ENCODE results near the gene SEC11C. TPM values are rescaled to one million over a fixed set of nuclear protein-coding genes. Genes with fewer than 3 reads are reported as not detected.

The SEC11C gene
- total and polyA plus RNA-seq, 2 donors, result 11.1 to 44.1 TPM

GRCh38 chr18:59156316-59156715 is 16.6 kb downstream of the SEC11C start:
- 92% methylated on average over 3 of the region's 3 CpGs for WGBS
- Histone ChIP-seq H3K36me3 (ENCODE audit: insufficient read depth) (no peaks in the 10 kb centered on the region), H3K27ac (ENCODE audit: low read depth) (no peak overlapping the region), H3K4me3 (ENCODE audit: low read depth, low read length) (no peak overlapping the region), H3K4me1 (ENCODE audit: insufficient read depth) (no peaks in the 10 kb centered on the region)
- DNase-seq (ENCODE audit: extremely low spot score), result no peak

DNA sequence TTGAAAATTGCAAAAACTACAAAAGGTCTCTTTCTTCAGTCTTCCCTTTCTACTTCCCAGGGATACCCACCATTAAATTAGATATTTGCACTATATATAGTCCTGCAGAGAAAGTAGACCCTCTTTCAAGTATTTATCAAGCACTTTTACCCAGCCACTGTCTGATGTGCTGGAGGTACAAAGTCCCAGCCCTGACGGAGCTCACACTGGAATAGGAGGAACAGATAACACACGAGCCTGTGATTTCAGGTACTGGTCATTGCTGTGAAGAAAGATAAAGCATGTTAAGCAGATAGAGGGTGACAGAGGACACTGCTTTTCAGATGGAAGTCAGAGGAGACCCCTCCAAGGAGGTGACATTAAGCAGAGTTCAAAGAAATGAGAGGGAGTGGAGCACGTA is 19.6 kb downstream of the SEC11C start:
- DNase-seq (ENCODE audit: extremely low spot score), result no peak
- WGBS, result 61% methylated on average over 3 of the region's 3 CpGs
- Histone ChIP-seq H3K4me3 (ENCODE audit: low read depth, low read length) (no peak overlapping the region), H3K4me1 (ENCODE audit: insufficient read depth) (no peaks in the 10 kb centered on the region), H3K27ac (ENCODE audit: low read depth) (no peak overlapping the region), H3K36me3 (ENCODE audit: insufficient read depth) (no peaks in the 10 kb centered on the region)

DNA sequence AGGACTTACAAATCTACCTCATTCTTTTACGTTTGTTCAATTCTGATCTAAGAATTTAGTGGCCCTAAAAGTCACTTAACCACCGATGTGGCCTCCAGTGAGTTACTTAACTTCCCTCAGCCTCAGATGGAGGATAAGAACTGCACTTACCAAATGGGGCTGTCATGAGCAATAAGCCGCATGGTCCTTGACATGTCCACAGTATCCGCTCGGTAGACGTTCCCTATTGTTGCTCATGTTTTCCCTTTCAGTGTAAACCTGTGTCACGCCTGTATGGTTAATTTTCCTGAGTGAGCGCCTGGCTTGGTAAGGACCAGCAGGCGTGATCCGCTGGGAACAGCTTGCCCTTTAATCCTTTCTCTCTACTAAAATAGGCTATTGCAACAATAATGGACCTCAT is 20.3 kb downstream of the SEC11C start:
- H3K4me1 ChIP-seq (ENCODE audit: insufficient read depth), result no peaks in the 10 kb centered on the region
- WGBS, result 83% methylated on average over 10 of the region's 10 CpGs
- H3K4me3 ChIP-seq (ENCODE audit: low read depth, low read length), result no peak overlapping the region

GRCh38 chr18:59172664-59173249 is 33.1 kb downstream of the SEC11C start:
- no peak overlapping the region for H3K27ac ChIP-seq (ENCODE audit: low read depth)
- H3K36me3 ChIP-seq (ENCODE audit: insufficient read depth), result no peaks in the 10 kb centered on the region
- DNase-seq (ENCODE audit: extremely low spot score), result no peak
- no peaks in the 10 kb centered on the region for H3K4me1 ChIP-seq (ENCODE audit: insufficient read depth)
- no peak overlapping the region for H3K4me3 ChIP-seq (ENCODE audit: low read depth, low read length)
- 88% methylated on average over 2 of the region's 2 CpGs for WGBS

More for the DNA sequence above, 20.3 kb downstream of the SEC11C start:
- H3K27ac ChIP-seq (ENCODE audit: low read depth), result no peak overlapping the region
- DNase-seq (ENCODE audit: extremely low spot score), result no peak
- no peaks in the 10 kb centered on the region for H3K36me3 ChIP-seq (ENCODE audit: insufficient read depth)

DNA sequence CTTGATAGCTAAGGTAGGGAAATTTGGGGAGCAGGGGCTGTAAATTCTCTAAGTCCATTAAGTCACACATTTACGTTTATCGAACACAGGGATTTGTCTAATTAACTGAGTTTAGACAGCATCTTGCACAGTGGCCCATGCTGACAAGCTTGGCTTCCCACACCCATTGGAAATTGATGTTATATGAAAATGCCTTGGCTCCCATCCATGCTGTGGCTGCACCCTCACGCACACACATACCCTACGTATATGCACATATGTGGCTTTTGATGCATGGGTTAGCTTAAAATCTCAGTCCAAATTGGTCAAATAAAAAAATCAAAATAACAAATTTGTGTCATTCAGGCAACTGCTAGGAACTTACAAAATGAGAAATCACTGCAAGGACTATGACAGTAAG is 37.8 kb downstream of the SEC11C start:
- no peaks in the 10 kb centered on the region for H3K4me1 ChIP-seq (ENCODE audit: insufficient read depth)
- no peak overlapping the region for H3K4me3 ChIP-seq (ENCODE audit: low read depth, low read length)
- H3K27ac ChIP-seq (ENCODE audit: low read depth), result no peak overlapping the region
- 84% methylated on average over 4 of the region's 4 CpGs for WGBS
- DNase-seq (ENCODE audit: extremely low spot score), result no peak
- no peaks in the 10 kb centered on the region for H3K36me3 ChIP-seq (ENCODE audit: insufficient read depth)

DNA sequence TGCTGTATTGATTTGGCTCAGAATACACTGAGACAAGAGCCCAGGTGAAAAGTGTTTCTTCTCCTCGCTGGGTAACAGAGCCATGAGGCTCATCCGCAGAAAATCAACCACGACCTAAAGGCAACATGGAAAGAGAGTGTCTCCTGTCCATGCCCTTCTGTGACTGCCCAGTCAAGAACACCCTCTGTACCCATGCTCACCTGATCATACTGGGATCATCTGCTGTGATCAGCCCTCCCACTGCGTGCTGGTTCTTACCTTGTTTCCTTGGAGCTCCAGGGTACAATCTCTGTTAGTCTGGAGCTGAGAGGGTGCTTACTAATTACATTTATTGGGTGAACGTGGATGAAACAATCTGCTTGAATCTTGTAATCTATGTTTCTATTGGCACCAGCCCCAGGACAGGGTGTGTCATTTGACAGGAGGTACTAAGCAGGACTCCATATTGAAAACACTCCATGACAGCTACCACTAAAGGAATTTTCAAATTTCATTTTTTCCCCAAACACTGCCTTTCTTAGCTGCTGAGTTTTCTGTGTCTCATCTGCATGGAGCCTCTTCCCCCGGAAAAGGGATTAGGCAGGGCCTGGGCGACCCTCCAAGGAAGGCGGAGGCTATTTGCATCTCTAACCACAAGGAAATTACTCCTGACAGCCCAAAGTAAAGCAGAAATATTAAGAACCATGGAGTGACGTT is 40.6 kb downstream of the SEC11C start:
- H3K36me3 ChIP-seq (ENCODE audit: insufficient read depth), result no peaks in the 10 kb centered on the region
- WGBS, result 43% methylated on average over 9 of the region's 9 CpGs
- no peak overlapping the region for H3K27ac ChIP-seq (ENCODE audit: low read depth)
- H3K4me1 ChIP-seq (ENCODE audit: insufficient read depth), result no peaks in the 10 kb centered on the region
- no peak for DNase-seq (ENCODE audit: extremely low spot score)
- H3K4me3 ChIP-seq (ENCODE audit: low read depth, low read length), result no peak overlapping the region

- Histone ChIP-seq H3K4me3 (ENCODE audit: low read depth, low read length) (no peak overlapping the region), H3K36me3 (ENCODE audit: insufficient read depth) (no peaks in the 10 kb centered on the region), H3K27ac (ENCODE audit: low read depth) (no peak overlapping the region), H3K4me1 (ENCODE audit: insufficient read depth) (no peaks in the 10 kb centered on the region)
- no peak for DNase-seq (ENCODE audit: extremely low spot score)
- WGBS, result 83% methylated on average over 1 of the region's 1 CpG
Observed at GRCh38 chr18:59182673-59183072, 43.0 kb downstream of the SEC11C start.

DNA sequence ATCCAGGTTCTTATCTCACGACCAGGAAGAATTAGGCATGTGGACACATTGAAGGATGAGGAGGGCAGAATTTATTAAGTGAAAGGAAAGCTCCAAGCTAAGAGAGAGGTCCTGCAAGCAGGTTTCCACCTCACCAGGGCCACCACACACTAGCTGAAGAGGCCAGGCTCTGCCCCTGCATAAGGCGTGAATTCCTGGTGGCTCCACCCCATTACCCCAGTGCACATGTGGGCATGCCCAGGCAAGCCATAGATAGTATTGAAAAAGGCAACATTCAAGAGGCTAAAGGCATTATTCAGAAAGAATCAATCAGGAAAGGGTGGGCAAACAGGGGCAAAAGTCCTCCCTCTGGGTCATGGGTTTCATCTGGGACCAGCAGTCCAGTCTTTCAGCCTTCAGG is 49.3 kb downstream of the SEC11C start:
- no peak overlapping the region for H3K4me3 ChIP-seq (ENCODE audit: low read depth, low read length)
- WGBS, result 80% methylated on average over 2 of the region's 2 CpGs
- no peak for DNase-seq (ENCODE audit: extremely low spot score)
- no peaks in the 10 kb centered on the region for H3K36me3 ChIP-seq (ENCODE audit: insufficient read depth)
- no peak overlapping the region for H3K27ac ChIP-seq (ENCODE audit: low read depth)
- no peaks in the 10 kb centered on the region for H3K4me1 ChIP-seq (ENCODE audit: insufficient read depth)

GRCh38 chr18:59189746-59190145 is 50.1 kb downstream of the SEC11C start:
- WGBS, result 77% methylated on average over 1 of the region's 1 CpG
- H3K4me1 ChIP-seq (ENCODE audit: insufficient read depth), result no peaks in the 10 kb centered on the region
- H3K4me3 ChIP-seq (ENCODE audit: low read depth, low read length), result no peak overlapping the region
- H3K27ac ChIP-seq (ENCODE audit: low read depth), result no peak overlapping the region
- DNase-seq (ENCODE audit: extremely low spot score), result no peak
- no peaks in the 10 kb centered on the region for H3K36me3 ChIP-seq (ENCODE audit: insufficient read depth)

DNA sequence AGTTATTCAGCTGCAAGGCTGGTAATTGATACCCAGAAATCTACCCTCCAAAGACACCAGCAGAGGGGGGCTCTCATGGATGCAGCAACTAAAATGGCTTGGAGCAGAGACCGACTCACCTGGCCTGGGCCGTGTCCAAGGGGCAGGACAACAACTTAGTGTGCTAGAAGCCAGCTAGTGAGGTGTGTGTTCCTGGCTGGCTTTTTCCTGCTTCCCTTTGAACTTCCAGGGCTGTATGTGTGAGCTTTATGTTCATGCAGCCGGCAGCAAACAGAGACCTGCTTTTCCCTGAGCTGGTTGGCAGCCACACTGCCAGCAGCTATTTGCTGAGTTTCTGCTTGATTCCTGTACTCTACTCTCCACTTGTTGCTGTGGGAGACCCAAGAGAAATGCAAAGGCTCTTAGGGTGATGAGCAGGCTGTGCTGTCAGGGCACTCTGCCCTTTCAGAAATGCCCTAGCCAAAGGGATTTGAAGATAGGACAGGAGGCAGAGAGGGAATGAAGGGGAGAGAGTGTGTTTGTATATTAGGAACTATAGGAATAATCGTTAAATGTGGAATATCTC is 56.6 kb downstream of the SEC11C start:
- no peak for DNase-seq (ENCODE audit: extremely low spot score)
- WGBS, result 69% methylated on average over 4 of the region's 4 CpGs
- Histone ChIP-seq H3K27ac (ENCODE audit: low read depth) (no peak overlapping the region), H3K4me1 (ENCODE audit: insufficient read depth) (no peaks in the 10 kb centered on the region), H3K4me3 (ENCODE audit: low read depth, low read length) (no peak overlapping the region), H3K36me3 (ENCODE audit: insufficient read depth) (no peaks in the 10 kb centered on the region)

GRCh38 chr18:59197636-59198035 is 58.0 kb downstream of the SEC11C start:
- no peaks in the 10 kb centered on the region for H3K4me1 ChIP-seq (ENCODE audit: insufficient read depth)
- H3K27ac ChIP-seq (ENCODE audit: low read depth), result no peak overlapping the region
- H3K36me3 ChIP-seq (ENCODE audit: insufficient read depth), result no peaks in the 10 kb centered on the region
- no peak overlapping the region for H3K4me3 ChIP-seq (ENCODE audit: low read depth, low read length)
- 27% methylated on average over 2 of the region's 2 CpGs for WGBS
- DNase-seq (ENCODE audit: extremely low spot score), result no peak

DNA sequence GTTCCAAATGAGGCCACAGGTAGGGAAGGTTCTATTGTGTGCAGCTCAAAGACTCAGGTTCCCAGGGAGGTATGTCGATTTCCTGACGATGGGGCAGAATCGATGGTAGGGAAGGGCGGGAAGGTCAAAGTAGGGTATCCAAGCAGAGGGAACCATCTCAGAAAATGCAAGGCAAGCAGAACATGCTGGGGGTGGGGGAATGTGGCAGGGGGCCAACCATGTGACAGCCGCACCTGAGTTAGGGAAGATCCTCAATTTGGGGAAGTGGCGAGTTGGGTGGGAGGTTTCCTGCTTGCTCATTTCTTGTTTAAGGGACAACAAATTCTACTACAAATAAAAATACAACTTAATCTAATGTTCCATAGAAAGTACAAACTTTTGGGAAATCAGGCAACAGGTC is 58.5 kb downstream of the SEC11C start:
- H3K4me1 ChIP-seq (ENCODE audit: insufficient read depth), result no peaks in the 10 kb centered on the region
- WGBS, result 93% methylated on average over 6 of the region's 6 CpGs
- no peak overlapping the region for H3K4me3 ChIP-seq (ENCODE audit: low read depth, low read length)
- H3K36me3 ChIP-seq (ENCODE audit: insufficient read depth), result no peaks in the 10 kb centered on the region
- DNase-seq (ENCODE audit: extremely low spot score), result no peak
- H3K27ac ChIP-seq (ENCODE audit: low read depth), result no peak overlapping the region

GRCh38 chr18:59200787-59201186 is 61.1 kb downstream of the SEC11C start:
- Histone ChIP-seq H3K36me3 (ENCODE audit: insufficient read depth) (no peaks in the 10 kb centered on the region), H3K27ac (ENCODE audit: low read depth) (no peak overlapping the region), H3K4me1 (ENCODE audit: insufficient read depth) (no peaks in the 10 kb centered on the region), H3K4me3 (ENCODE audit: low read depth, low read length) (no peak overlapping the region)
- no peak for DNase-seq (ENCODE audit: extremely low spot score)
- 76% methylated on average over 3 of the region's 3 CpGs for WGBS

DNA sequence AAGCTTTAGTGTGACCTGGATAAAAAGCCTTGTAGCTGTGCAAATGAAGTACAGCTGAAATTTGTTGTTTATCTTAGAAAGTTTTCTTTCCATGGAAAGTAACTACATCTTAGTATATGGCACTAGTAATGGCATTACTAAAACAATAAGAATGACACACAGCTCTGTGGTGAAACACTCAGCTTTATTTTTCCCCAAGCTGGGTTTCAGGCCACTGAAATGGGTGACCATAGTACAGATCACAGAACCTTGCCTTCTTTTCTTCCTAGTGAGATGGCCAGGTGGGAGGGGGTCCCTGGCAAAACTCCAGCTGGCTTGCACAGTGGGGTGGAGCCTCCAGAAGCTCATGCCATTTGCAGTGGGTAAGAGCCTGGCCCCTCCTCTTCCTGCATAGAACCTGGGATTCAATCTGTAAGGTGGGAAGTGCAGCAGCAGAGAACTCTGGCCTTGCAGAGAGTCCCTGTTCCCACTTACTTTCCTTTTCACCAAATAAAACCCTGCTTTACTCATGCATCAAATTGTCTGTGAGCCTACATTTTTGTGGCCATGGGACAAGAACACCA is 62.7 kb downstream of the SEC11C start:
- Histone ChIP-seq H3K36me3 (ENCODE audit: insufficient read depth) (no peaks in the 10 kb centered on the region), H3K4me3 (ENCODE audit: low read depth, low read length) (no peak overlapping the region), H3K27ac (ENCODE audit: low read depth) (no peak overlapping the region), H3K4me1 (ENCODE audit: insufficient read depth) (no peaks in the 10 kb centered on the region)
- no peak for DNase-seq (ENCODE audit: extremely low spot score)

Data from urinary bladder (tissue), 4 donors.